ENCODE results near the gene PNMA6E. TPM values are rescaled to one million over a fixed set of nuclear protein-coding genes. Genes with fewer than 3 reads are reported as not detected.
A peak's percentile ranks its signal among the peaks of the same experiment; 100 is the strongest.

The PNMA6E gene
- total RNA-seq, 3 donors from 2014 or later: not detected

- no peaks in the 10 kb centered on the region for H3K4me1 ChIP-seq
- DNase-seq (ENCODE audit: low spot score in 2 of 2): peak in 1 of 2 donors; percentile 10
- H3K4me3 ChIP-seq: no peak overlapping the region
- H3K36me3 ChIP-seq: no peaks in the 10 kb centered on the region
- TF ChIP-seq POLR2AphosphoS5 (IDR thresholded peaks at IDR 0.05) (no peak), POLR2A (IDR thresholded peaks at IDR 0.05) (no peak)
- TF ChIP-seq, protein P1, sequence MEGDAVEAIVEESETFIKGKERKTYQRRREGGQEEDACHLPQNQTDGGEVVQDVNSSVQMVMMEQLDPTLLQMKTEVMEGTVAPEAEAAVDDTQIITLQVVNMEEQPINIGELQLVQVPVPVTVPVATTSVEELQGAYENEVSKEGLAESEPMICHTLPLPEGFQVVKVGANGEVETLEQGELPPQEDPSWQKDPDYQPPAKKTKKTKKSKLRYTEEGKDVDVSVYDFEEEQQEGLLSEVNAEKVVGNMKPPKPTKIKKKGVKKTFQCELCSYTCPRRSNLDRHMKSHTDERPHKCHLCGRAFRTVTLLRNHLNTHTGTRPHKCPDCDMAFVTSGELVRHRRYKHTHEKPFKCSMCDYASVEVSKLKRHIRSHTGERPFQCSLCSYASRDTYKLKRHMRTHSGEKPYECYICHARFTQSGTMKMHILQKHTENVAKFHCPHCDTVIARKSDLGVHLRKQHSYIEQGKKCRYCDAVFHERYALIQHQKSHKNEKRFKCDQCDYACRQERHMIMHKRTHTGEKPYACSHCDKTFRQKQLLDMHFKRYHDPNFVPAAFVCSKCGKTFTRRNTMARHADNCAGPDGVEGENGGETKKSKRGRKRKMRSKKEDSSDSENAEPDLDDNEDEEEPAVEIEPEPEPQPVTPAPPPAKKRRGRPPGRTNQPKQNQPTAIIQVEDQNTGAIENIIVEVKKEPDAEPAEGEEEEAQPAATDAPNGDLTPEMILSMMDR (IDR thresholded peaks at IDR 0.05): no peak
- peaks cover 0 to 69% of the 10 kb centered on the region in 2 donors for H3K27me3 ChIP-seq
- no peak overlapping the region for H3K27ac ChIP-seq
- intact Hi-C loops (cut with DNase I; ENCODE audit: low total_unique reads): loop anchor here (10.0 kb wide), 1 partner anchor 1803 kb away; no protein-coding TSS in a partner anchor
- no peaks in the 10 kb centered on the region for H3K9me3 ChIP-seq
Observed at GRCh38 chrX:153421856-153422255, 20.7 kb upstream of the PNMA6E start.

- peaks cover 0 to 76% of the 10 kb centered on the region in 2 donors for H3K27me3 ChIP-seq
- intact Hi-C loops (cut with DNase I; ENCODE audit: low total_unique reads): loop anchor here (10.0 kb wide), 1 partner anchor 1804 kb away; no protein-coding TSS in a partner anchor
- peak in 1 of 2 donors; percentile 9 for DNase-seq (ENCODE audit: low spot score in 2 of 2)
- H3K27ac ChIP-seq: no peak overlapping the region
- no peaks in the 10 kb centered on the region for H3K36me3 ChIP-seq
- H3K4me1 ChIP-seq: no peaks in the 10 kb centered on the region
- TF ChIP-seq, protein P1 (IDR thresholded peaks at IDR 0.05): no peak
- no peak for TF ChIP-seq POLR2AphosphoS5 (IDR thresholded peaks at IDR 0.05)
- H3K9me3 ChIP-seq: no peaks in the 10 kb centered on the region
- no peak overlapping the region for H3K4me3 ChIP-seq
Observed at GRCh38 chrX:153420851-153421599, 19.9 kb upstream of the PNMA6E start.

DNA sequence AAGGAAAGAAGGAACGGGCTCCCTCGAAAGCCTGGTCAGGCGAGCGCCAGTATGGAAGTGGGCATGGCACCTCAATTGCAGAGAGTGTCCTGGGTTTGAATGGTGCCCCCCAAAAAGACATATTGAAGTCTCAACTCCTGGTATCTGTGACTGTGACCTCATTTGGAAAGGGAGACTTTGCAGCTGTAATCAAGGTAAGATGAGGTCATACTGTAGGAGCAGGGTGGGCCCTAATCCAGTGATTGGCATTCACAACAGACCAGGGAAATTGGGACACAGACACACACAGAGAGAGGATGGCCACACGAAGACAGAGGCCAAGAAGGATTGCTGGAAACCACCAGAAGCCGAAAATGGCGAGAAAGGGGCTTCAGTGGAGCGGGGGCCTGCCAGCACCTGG, 16.5 kb upstream of the PNMA6E start:
- peaks cover 0 to 76% of the 10 kb centered on the region in 2 donors for H3K27me3 ChIP-seq
- no peaks in the 10 kb centered on the region for H3K36me3 ChIP-seq
- TF ChIP-seq, protein P1 (IDR thresholded peaks at IDR 0.05): no peak
- TF ChIP-seq POLR2A (IDR thresholded peaks at IDR 0.05) (no peak), POLR2AphosphoS5 (IDR thresholded peaks at IDR 0.05) (no peak)
- no peaks in the 10 kb centered on the region for H3K9me3 ChIP-seq
- no peak overlapping the region for H3K27ac ChIP-seq
- intact Hi-C loops (cut with DNase I; ENCODE audit: low total_unique reads): no loop called here
- no peaks in the 10 kb centered on the region for H3K4me1 ChIP-seq
- no peak overlapping the region for H3K4me3 ChIP-seq
- DNase-seq (ENCODE audit: low spot score in 2 of 2): no peak

- no peaks in the 10 kb centered on the region for H3K9me3 ChIP-seq
- H3K27ac ChIP-seq: no peak overlapping the region
- H3K4me1 ChIP-seq: no peaks in the 10 kb centered on the region
- no peak for TF ChIP-seq POLR2A (IDR thresholded peaks at IDR 0.05)
- no peak for TF ChIP-seq POLR2AphosphoS5 (IDR thresholded peaks at IDR 0.05)
- TF ChIP-seq, protein P1 (IDR thresholded peaks at IDR 0.05): no peak
- DNase-seq (ENCODE audit: low spot score in 2 of 2): no peak
- no peak overlapping the region for H3K4me3 ChIP-seq
- intact Hi-C loops (cut with DNase I; ENCODE audit: low total_unique reads): no loop called here
- no peaks in the 10 kb centered on the region for H3K36me3 ChIP-seq
- peaks cover 0 to 78% of the 10 kb centered on the region in 2 donors for H3K27me3 ChIP-seq
Observed at GRCh38 chrX:153416781-153417450, 15.8 kb upstream of the PNMA6E start.
